Left ventricle myocardium inferior (tissue), 1 donor: ENCODE results near the gene SIT1. TPM values are rescaled to one million over a fixed set of nuclear protein-coding genes. Genes with fewer than 3 reads are reported as not detected.

Source experiments
- DNase-seq: peaks from one replicate; pipeline ENCODE4 v3.0.0-alpha.2; 2020
- H3K27ac ChIP-seq: fragments of 200-600 bp; replicated peaks from 2 replicates; pipeline ENCODE4 v1.8.0; 2021
- H3K27me3 ChIP-seq: fragments of 200-600 bp; 2 replicates; pipeline ENCODE4 v1.8.0; 2021; ENCODE audit warnings: low read depth
- H3K36me3 ChIP-seq: fragments of 200-600 bp; 2 replicates; pipeline ENCODE4 v1.8.0; 2021
- H3K4me1 ChIP-seq: fragments of 200-600 bp; 2 replicates; pipeline ENCODE4 v1.8.0; 2021
- H3K4me3 ChIP-seq: fragments of 200-600 bp; 2 replicates; pipeline ENCODE4 v1.8.0; 2021; ENCODE audit warnings: mild to moderate bottlenecking, moderate library complexity
- H3K9me3 ChIP-seq: fragments of 200-600 bp; replicated peaks from 2 replicates; pipeline ENCODE4 v1.8.0; 2021
- intact Hi-C: fragments of 100-400 bp; cut with micrococcal nuclease; formaldehyde crosslinking; loops from one replicate; pipeline ENCODE4 v1.11.0; 2022
- total RNA-seq: library from RNA; stranded (reverse); fragmentation: NEBNext Ultra II Directional; extraction: Animal tissue kit (Norgen Biotek cat#: 25700); gene quantifications from one replicate; pipeline ENCODE4 v1.2.1, GENCODE V29; 2021
- TF ChIP-seq, protein P1 (sequence below): fragments of 200-600 bp; IDR thresholded peaks from 2 replicates; pipeline ENCODE4 v1.8.0; 2021; ENCODE audit warnings: antibody characterized with exemption, mild to moderate bottlenecking, borderline replicate concordance
- donor health status: DM: no; HTN: yes; CAD: no; lungs with severe emphysema.

SIT1 gene
- total RNA-seq, 1 donor from 2014 or later, result not detected

DNA sequence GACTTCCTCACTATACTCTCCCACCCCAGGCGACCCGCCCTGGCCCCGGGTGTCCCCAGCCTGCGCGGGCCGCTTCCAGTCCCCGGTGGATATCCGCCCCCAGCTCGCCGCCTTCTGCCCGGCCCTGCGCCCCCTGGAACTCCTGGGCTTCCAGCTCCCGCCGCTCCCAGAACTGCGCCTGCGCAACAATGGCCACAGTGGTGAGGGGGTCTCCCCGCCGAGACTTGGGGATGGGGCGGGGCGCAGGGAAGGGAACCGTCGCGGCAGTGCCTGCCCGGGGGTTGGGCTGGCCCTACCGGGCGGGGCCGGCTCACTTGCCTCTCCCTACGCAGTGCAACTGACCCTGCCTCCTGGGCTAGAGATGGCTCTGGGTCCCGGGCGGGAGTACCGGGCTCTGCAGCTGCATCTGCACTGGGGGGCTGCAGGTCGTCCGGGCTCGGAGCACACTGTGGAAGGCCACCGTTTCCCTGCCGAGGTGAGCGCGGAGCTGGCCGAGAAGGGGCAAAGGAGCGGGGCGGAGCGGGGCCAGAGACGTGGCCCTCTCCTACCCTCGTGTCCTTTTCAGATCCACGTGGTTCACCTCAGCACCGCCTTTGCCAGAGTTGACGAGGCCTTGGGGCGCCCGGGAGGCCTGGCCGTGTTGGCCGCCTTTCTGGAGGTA is 25.1 kb upstream of the SIT1 start:
- Histone ChIP-seq H3K4me1 (peaks cover 28% of the 10 kb centered on the region), H3K27me3 (no peaks in the 10 kb centered on the region), H3K4me3 (peak overlapping the region; percentile 71), H3K9me3 (no peaks in the 10 kb centered on the region), H3K36me3 (no peaks in the 10 kb centered on the region), H3K27ac (no peak overlapping the region)
- TF ChIP-seq, protein P1, sequence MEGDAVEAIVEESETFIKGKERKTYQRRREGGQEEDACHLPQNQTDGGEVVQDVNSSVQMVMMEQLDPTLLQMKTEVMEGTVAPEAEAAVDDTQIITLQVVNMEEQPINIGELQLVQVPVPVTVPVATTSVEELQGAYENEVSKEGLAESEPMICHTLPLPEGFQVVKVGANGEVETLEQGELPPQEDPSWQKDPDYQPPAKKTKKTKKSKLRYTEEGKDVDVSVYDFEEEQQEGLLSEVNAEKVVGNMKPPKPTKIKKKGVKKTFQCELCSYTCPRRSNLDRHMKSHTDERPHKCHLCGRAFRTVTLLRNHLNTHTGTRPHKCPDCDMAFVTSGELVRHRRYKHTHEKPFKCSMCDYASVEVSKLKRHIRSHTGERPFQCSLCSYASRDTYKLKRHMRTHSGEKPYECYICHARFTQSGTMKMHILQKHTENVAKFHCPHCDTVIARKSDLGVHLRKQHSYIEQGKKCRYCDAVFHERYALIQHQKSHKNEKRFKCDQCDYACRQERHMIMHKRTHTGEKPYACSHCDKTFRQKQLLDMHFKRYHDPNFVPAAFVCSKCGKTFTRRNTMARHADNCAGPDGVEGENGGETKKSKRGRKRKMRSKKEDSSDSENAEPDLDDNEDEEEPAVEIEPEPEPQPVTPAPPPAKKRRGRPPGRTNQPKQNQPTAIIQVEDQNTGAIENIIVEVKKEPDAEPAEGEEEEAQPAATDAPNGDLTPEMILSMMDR, result peak; percentile 8
- no peak for DNase-seq
- intact Hi-C loops, result no loop called here

DNA sequence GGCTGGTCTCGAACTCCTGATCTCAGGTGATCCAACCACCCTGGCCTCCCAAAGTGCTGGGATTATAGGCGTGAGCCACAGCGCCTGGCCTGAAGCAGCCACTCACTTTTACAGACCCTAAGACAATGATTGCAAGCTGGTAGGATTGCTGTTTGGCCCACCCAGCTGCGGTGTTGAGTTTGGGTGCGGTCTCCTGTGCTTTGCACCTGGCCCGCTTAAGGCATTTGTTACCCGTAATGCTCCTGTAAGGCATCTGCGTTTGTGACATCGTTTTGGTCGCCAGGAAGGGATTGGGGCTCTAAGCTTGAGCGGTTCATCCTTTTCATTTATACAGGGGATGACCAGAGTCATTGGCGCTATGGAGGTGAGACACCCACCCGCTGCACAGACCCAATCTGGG is 24.5 kb upstream of the SIT1 start:
- DNase-seq, result no peak
- Histone ChIP-seq H3K27ac (no peak overlapping the region), H3K9me3 (no peaks in the 10 kb centered on the region), H3K4me3 (peak overlapping the region; percentile 71), H3K4me1 (peaks cover 28% of the 10 kb centered on the region), H3K36me3 (no peaks in the 10 kb centered on the region), H3K27me3 (no peaks in the 10 kb centered on the region)
- TF ChIP-seq, protein P1, result no peak
- intact Hi-C loops, result no loop called here

DNA sequence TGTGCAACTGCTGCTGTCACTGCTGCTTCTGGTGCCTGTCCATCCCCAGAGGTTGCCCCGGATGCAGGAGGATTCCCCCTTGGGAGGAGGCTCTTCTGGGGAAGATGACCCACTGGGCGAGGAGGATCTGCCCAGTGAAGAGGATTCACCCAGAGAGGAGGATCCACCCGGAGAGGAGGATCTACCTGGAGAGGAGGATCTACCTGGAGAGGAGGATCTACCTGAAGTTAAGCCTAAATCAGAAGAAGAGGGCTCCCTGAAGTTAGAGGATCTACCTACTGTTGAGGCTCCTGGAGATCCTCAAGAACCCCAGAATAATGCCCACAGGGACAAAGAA is 23.3 kb upstream of the SIT1 start:
- Histone ChIP-seq H3K4me3 (no peak overlapping the region), H3K27ac (no peak overlapping the region), H3K4me1 (peaks cover 28% of the 10 kb centered on the region), H3K9me3 (no peaks in the 10 kb centered on the region), H3K36me3 (no peaks in the 10 kb centered on the region), H3K27me3 (no peaks in the 10 kb centered on the region)
- TF ChIP-seq, protein P1, result no peak
- intact Hi-C loops, result no loop called here
- no peak for DNase-seq

DNA sequence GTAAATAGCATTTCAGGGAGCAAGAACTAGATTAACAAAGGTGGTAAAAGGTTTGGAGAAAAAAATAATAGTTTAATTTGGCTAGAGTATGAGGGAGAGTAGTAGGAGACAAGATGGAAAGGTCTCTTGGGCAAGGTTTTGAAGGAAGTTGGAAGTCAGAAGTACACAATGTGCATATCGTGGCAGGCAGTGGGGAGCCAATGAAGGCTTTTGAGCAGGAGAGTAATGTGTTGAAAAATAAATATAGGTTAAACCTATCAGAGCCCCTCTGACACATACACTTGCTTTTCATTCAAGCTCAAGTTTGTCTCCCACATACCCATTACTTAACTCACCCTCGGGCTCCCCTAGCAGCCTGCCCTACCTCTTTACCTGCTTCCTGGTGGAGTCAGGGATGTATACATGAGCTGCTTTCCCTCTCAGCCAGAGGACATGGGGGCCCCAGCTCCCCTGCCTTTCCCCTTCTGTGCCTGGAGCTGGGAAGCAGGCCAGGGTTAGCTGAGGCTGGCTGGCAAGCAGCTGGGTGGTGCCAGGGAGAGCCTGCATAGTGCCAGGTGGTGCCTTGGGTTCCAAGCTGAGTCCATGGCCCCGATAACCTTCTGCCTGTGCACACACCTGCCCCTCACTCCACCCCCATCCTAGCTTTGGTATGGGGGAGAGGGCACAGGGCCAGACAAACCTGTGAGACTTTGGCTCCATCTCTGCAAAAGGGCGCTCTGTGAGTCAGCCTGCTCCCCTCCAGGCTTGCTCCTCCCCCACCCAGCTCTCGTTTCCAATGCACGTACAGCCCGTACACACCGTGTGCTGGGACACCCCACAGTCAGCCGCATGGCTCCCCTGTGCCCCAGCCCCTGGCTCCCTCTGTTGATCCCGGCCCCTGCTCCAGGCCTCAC is 22.6 kb upstream of the SIT1 start, which contains the start of gene CA9:
Gene CA9, plus strand, starts transcription at position 797 of the 893 bp plus-strand sequence. Its CDS starts 32 bp downstream, at position 829.
- H3K4me3 ChIP-seq, result peak within 1 kb of the TSS; percentile 14
- no peak within 1 kb of the TSS for H3K27ac ChIP-seq
- TF ChIP-seq, protein P1, result no peak
- peaks cover 28% of the 10 kb centered on the region for H3K4me1 ChIP-seq
- intact Hi-C loops, result no loop called here
- no peaks in the 10 kb centered on the region for H3K27me3 ChIP-seq
- no peaks in the 10 kb centered on the region for H3K9me3 ChIP-seq
- no peaks in the 10 kb centered on the region for H3K36me3 ChIP-seq
- DNase-seq, result peak; percentile 57

DNA sequence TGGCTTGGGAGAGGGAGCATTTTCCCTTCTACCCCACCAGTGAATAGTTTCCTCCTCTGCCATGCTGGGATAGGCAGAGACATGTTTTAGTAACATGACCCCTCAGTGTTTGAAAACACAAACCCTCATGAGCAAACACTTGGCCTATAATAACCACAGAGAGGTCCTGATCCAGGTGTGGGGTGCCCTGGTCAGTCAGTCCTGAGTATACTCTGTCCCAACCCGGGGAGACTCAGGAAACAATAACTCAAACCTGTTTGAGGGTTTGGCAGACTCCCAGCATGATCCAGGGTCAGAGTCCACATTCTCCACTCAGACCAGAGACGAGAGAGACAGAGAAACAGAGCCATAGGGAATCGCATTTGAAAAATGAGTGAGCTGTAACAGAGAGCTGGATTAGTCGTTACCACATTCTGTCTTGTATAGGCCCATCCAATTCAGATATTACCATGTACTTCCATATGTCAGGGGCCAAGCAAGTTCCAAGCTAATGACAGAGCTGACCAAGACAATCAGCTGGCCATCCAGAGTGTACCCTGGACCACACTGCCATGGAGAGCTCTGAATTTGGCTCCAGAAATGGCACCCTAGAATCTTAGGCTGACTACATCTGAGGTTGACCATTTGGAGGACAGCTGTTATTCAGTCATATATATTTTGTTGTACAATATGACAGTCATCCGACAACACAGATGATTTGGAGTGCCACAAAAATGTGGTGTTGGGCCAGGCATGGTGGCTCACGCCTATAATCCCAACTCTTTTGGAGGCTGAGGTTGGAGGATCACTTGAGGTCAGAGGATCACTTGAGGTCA is 18.8 kb upstream of the SIT1 start:
- H3K36me3 ChIP-seq, result no peaks in the 10 kb centered on the region
- no peak overlapping the region for H3K4me3 ChIP-seq
- H3K27ac ChIP-seq, result no peak overlapping the region
- H3K4me1 ChIP-seq, result peaks cover 30% of the 10 kb centered on the region
- DNase-seq, result no peak
- H3K9me3 ChIP-seq, result no peaks in the 10 kb centered on the region
- H3K27me3 ChIP-seq, result no peaks in the 10 kb centered on the region
- intact Hi-C loops, result no loop called here
- TF ChIP-seq, protein P1, result no peak
